K562 (cell line): ENCODE measurements around the gene GALNS. TPM values are rescaled to one million over a fixed set of nuclear protein-coding genes. Genes with fewer than 3 reads are reported as not detected.
A peak's percentile ranks its signal among the peaks of the same experiment; 100 is the strongest.

ENCODE experiments used
- ATAC-seq: fragments of 200-7000 bp; cut with Tn5 transposase; 3 replicates; pipeline ENCODE4 v1.9.1; 2020; ENCODE audit warnings: moderate library complexity
- BruUV-seq: library from RNA; stranded (reverse); fragments of 400-500 nt; replicated peaks from 2 replicates; lab custom pipeline; 2021; lab: Mats Ljungman, UMichigan
- CTCF ChIA-PET: fragments of 300-600 bp; formaldehyde crosslinking; extraction: SDS; loops from one replicate; lab custom pipeline; 2021; ENCODE audit warnings: low intra/inter-chr PET ratio; lab: Yijun Ruan, JAX
- POLR2A ChIA-PET: fragments of 300-600, 350-650 bp; sonication (Branson Sonifier 250); formaldehyde crosslinking; extraction: SDS; loops from one replicate; lab custom pipeline; 2021; ENCODE audit warnings: antibody characterized with exemption, inconsistent platforms; lab: Yijun Ruan, JAX
- DNase-seq, 4 experiments: peaks; one replicate each; pipeline versions ENCODE4 v3.0.0 to v3.0.0-alpha.2; 2011 to 2018; ENCODE audit warnings: low spot score in 3 of 4, mixed read lengths in 3 of 4; ENCODE audit errors: extremely low read depth in 1 of 4
- FAIRE-seq: peaks from 2 replicates; lab custom pipeline; 2011; peaks lifted over from hg19 to GRCh38; lab: Jason Lieb, UNC
- H2AFZ ChIP-seq: 2 replicates; pipeline ENCODE4 v1.6.0; 2011; ENCODE audit warnings: low read depth, low read length, control low read depth, inconsistent platforms
- H3K27ac ChIP-seq: fragments of 200-600 bp; 3 replicates; pipeline ENCODE4 v1.8.0; 2011; ENCODE audit warnings: low read depth, mild to moderate bottlenecking, control low read depth, inconsistent platforms, low read length, moderate library complexity, mixed read lengths; ENCODE audit errors: extremely low read depth
- H3K27me3 ChIP-seq, 2 experiments: fragments of 300-600 bp in 1 of 2; 2 replicates in 1 of 2; 3 replicates in 1 of 2; pipeline versions ENCODE4 v1.6.0 to v1.8.0; 2011; ENCODE audit warnings: inconsistent platforms in 2 of 2, low read length in 2 of 2, mild to moderate bottlenecking in 1 of 2, mixed read lengths in 1 of 2, moderate library complexity in 1 of 2; ENCODE audit not compliant: control insufficient read depth in 2 of 2, insufficient read depth in 2 of 2
- H3K36me3 ChIP-seq: fragments of 300-600 bp; 3 replicates; pipeline ENCODE4 v1.8.0; 2011; ENCODE audit warnings: mild to moderate bottlenecking, low read length, inconsistent platforms; ENCODE audit not compliant: control insufficient read depth, insufficient read depth
- H3K4me1 ChIP-seq, 2 experiments: fragments of 200-600 bp in 1 of 2; replicated peaks in 1 of 2; 2 replicates in 1 of 2; 3 replicates in 1 of 2; pipeline versions ENCODE4 v1.5.1 to v1.8.0; 2011; ENCODE audit warnings: inconsistent platforms in 2 of 2, low read length in 2 of 2, mild to moderate bottlenecking in 1 of 2, mixed read lengths in 1 of 2, moderate library complexity in 1 of 2; ENCODE audit not compliant: control insufficient read depth in 2 of 2, insufficient read depth in 2 of 2
- H3K4me2 ChIP-seq: 2 replicates; pipeline ENCODE4 v1.6.1; 2011; ENCODE audit warnings: low read length, control low read depth, inconsistent platforms, mixed read lengths; ENCODE audit not compliant: insufficient read depth
- H3K4me3 ChIP-seq: fragments of 200-600 bp; sonication (generic), shearing (Covaris generic); 2 replicates; pipeline ENCODE4 v1.5.1; 2016; ENCODE audit warnings: control low read depth, inconsistent platforms
- H3K79me2 ChIP-seq: fragments of 200-600 bp; 3 replicates; pipeline ENCODE4 v1.8.0; 2011; ENCODE audit warnings: low read length, inconsistent platforms; ENCODE audit not compliant: control insufficient read depth, insufficient read depth
- H3K9ac ChIP-seq, 2 experiments: 2 replicates each; pipeline versions ENCODE4 v1.6.0 to v1.6.1; 2011; ENCODE audit warnings: low read depth in 2 of 2, low read length in 2 of 2, control low read depth in 1 of 2, inconsistent platforms in 1 of 2, mild to moderate bottlenecking in 1 of 2, mixed read lengths in 1 of 2; ENCODE audit not compliant: insufficient read depth in 1 of 2
- H3K9me1 ChIP-seq: one replicate; pipeline ENCODE4 v1.6.0; 2011; ENCODE audit warnings: inconsistent platforms, mild to moderate bottlenecking, low read length, moderate library complexity; ENCODE audit not compliant: control insufficient read depth, insufficient read depth
- H3K9me3 ChIP-seq: replicated peaks from 2 replicates; pipeline ENCODE4 v1.5.1; 2011; ENCODE audit warnings: low read depth, low read length, inconsistent platforms; ENCODE audit not compliant: control insufficient read depth, insufficient read depth
- H4K20me1 ChIP-seq: replicated peaks from 2 replicates; pipeline ENCODE4 v1.6.1; 2011; ENCODE audit warnings: low read length, inconsistent platforms, mixed read lengths; ENCODE audit not compliant: control insufficient read depth, insufficient read depth
- CBFA2T2 ChIP-seq: fragments of 450-650 bp; conservative IDR thresholded peaks from 2 replicates; pipeline ENCODE4 v1.6.1; 2017; ENCODE audit warnings: mild to moderate bottlenecking
- FOXK2 ChIP-seq, 2 experiments: fragments of 450-650 bp; IDR thresholded peaks in 1 of 2; conservative IDR thresholded peaks in 1 of 2; 2 replicates each; pipeline ENCODE4 v1.6.1; 2016; ENCODE audit warnings: low read depth in 2 of 2, mild to moderate bottlenecking in 1 of 2
- HEY1 ChIP-seq: fragments of 250-450 bp; sonication (Bioruptor Pico); IDR thresholded peaks from 2 replicates; pipeline ENCODE4 v1.5.0; 2020; ENCODE audit warnings: mild to moderate bottlenecking, moderate library complexity, borderline replicate concordance
- HIVEP1 ChIP-seq: fragments of 250-450 bp; sonication (Bioruptor Pico); IDR thresholded peaks from 2 replicates; pipeline ENCODE4 v1.4.0; 2020; ENCODE audit warnings: mild to moderate bottlenecking
- MED1 ChIP-seq: sonication (generic); formaldehyde crosslinking; IDR thresholded peaks from 2 replicates; pipeline ENCODE4 v1.8.1; 2023; ENCODE audit warnings: missing genetic modification reagents, borderline replicate concordance
- MEIS2 ChIP-seq: fragments of 450-650 bp; IDR thresholded peaks from 2 replicates; pipeline ENCODE4 v1.6.1; 2014; ENCODE audit warnings: mild to moderate bottlenecking; ENCODE audit not compliant: partially characterized antibody
- PCBP1 ChIP-seq: fragments of 200-400 bp; formaldehyde crosslinking; IDR thresholded peaks from 2 replicates; pipeline ENCODE4 v1.6.1; 2018; ENCODE audit warnings: mild to moderate bottlenecking, low read depth, low read length; ENCODE audit not compliant: poor library complexity, severe bottlenecking
- PKNOX1 ChIP-seq: fragments of 450-650 bp; IDR thresholded peaks from 2 replicates; pipeline ENCODE4 v1.6.1; 2016
- TRIM24 ChIP-seq, 2 experiments: fragments of 450-650 bp; IDR thresholded peaks; 2 replicates each; pipeline ENCODE4 v1.6.1; 2016
- VEZF1 ChIP-seq: fragments of 200-800 bp; sonication (Bioruptor generic); IDR thresholded peaks from 2 replicates; pipeline ENCODE4 v1.6.1; 2017; ENCODE audit warnings: missing genetic modification characterization, missing compliant biosample characterization
- ZFP91 ChIP-seq: sonication (generic); formaldehyde crosslinking; IDR thresholded peaks from 2 replicates; pipeline ENCODE4 v1.8.0; 2022; ENCODE audit warnings: mild to moderate bottlenecking, missing genetic modification reagents
- ZNF639 ChIP-seq, 2 experiments: fragments of 200-800 bp in 1 of 2; sonication (Bioruptor generic) in 1 of 2; sonication (generic) in 1 of 2; formaldehyde crosslinking in 1 of 2; IDR thresholded peaks in 1 of 2; conservative IDR thresholded peaks in 1 of 2; 2 replicates each; pipeline versions ENCODE4 v1.5.0 to v1.6.1; 2016 to 2020; ENCODE audit warnings: missing compliant biosample characterization in 1 of 2, missing genetic modification characterization in 1 of 2, missing genetic modification reagents in 1 of 2
- WGBS: fragments of 100-300 bp; shearing (Covaris generic); methylation state at CpG from one replicate; pipeline ENCODE4 v1.1.6; 2016; ENCODE audit warnings: low coverage, mixed read lengths; ENCODE audit not compliant: insufficient coverage; ENCODE audit errors: missing lambda C conversion rate; 5-methylcytosine and 5-hydroxymethylcytosine counted together
- in situ Hi-C: fragments of 300-500 bp; cut with MboI; formaldehyde crosslinking; loops from 4 replicates; pipeline ENCODE4 v1.15.0; 2018; ENCODE audit warnings: inconsistent platforms, mixed read lengths
- intact Hi-C: fragments of 100-400 bp; cut with micrococcal nuclease; formaldehyde crosslinking; loops from 2 replicates; pipeline ENCODE4 v1.14.2; 2022
- polyA plus RNA-seq, 8 experiments: library from polyadenylated mRNA; depleted of rRNA in 4 of 8; stranded (reverse) in 5 of 8; unstranded in 3 of 8; fragments of >200 nt; fragmentation: Nextera tagmentation in 2 of 8; fragmentation: Illumina TruSeq in 1 of 8; extraction: Ambion mirVana in 2 of 8; extraction: Trizol in 1 of 8; gene quantifications; 2 replicates each; pipeline versions ENCODE4 v1.2.1 to v1.2.3, GENCODE V29; 2011 to 2014; ENCODE audit warnings: inconsistent platforms in 1 of 8, missing spikeins in 1 of 8
- total RNA-seq, 7 experiments: library from RNA; depleted of rRNA in 6 of 7; stranded (reverse); fragments of >200 nt in 6 of 7; fragmentation: Illumina TruSeq in 2 of 7; extraction: Trizol in 2 of 7; gene quantifications; 2 replicates each; pipeline versions ENCODE4 v1.2.1 to v1.2.3, GENCODE V29; 2011 to 2021; ENCODE audit warnings: low replicate concordance in 1 of 7

GALNS gene
- total and polyA plus RNA-seq, 9 of the 15 experiments (the other 6 are each of a cell fraction or from before 2014, with no cell fraction given): 0.38 to 13.2 (median 4.3) TPM

- H3K79me2 ChIP-seq: peaks cover 99% of the 10 kb centered on the region
- TSS peak; percentile 74 for BruUV-seq
- H3K27ac ChIP-seq: peak overlapping the region; percentile 91
- intact Hi-C loops (loop anchor here (1.0 to 5.0 kb wide), 3 partner anchors 15 to 83 kb away; partner anchors contain the start of genes PIEZO1 and SNAI3), in situ Hi-C loops (no loop called here)
- H3K9me3 ChIP-seq: no peaks in the 10 kb centered on the region
- H3K4me3 ChIP-seq: peak overlapping the region; percentile 38
- H3K36me3 ChIP-seq: peaks cover 66% of the 10 kb centered on the region
- no peaks in the 10 kb centered on the region for H3K27me3 ChIP-seq
- WGBS: 4% methylated on average over 23 of the region's 30 CpGs
- H3K4me2 ChIP-seq: peak overlapping the region; percentile 81
- peaks cover 35% of the 10 kb centered on the region for H4K20me1 ChIP-seq
- peak overlapping the region; percentile 71 to 95 for H3K9ac ChIP-seq
- ATAC-seq (peak; percentile 63), FAIRE-seq (peak; percentile 72), DNase-seq (peak; percentile 85 to 97 (median 90))
- H3K9me1 ChIP-seq: peaks cover 16% of the 10 kb centered on the region
- POLR2A ChIA-PET: interaction anchor here (0.7 to 7.2 kb wide), 9 partner anchors 9 to 117 kb away, joined by 3 to 124 read pairs (median 4); no protein-coding TSS in a partner anchor
- H2AFZ ChIP-seq: no peak overlapping the region
- peaks cover 72 to 99% of the 10 kb centered on the region in 2 experiments for H3K4me1 ChIP-seq
- CTCF ChIA-PET: interaction anchor here (0.7 kb wide), 1 partner anchor 211 kb away, joined by 3 read pairs; no protein-coding TSS in a partner anchor
- no peak for TF ChIP-seq ZNF639 (CRISPR knock-in tag; conservative IDR thresholded peaks at IDR 0.05 in 1 of 2, IDR thresholded peaks at IDR 0.05 in 1 of 2)
- TF ChIP-seq TRIM24 (IDR thresholded peaks at IDR 0.05): no peak
- TF ChIP-seq VEZF1 (CRISPR knock-in tag): peak; percentile 58
- 0 out of 2 replicates have a peak, but pooled peaks have one; percentile 20 for TF ChIP-seq MED1 (CRISPR knock-in tag)
- TF ChIP-seq CBFA2T2: no peak
- peak; percentile 36 for TF ChIP-seq MEIS2
- no peak for TF ChIP-seq PCBP1
- TF ChIP-seq ZFP91: no peak
- TF ChIP-seq HIVEP1: 0 out of 2 replicates have a peak, but pooled peaks have one; percentile 7
- TF ChIP-seq PKNOX1: peak; percentile 43
- TF ChIP-seq HEY1: no peak
- TF ChIP-seq FOXK2 (conservative IDR thresholded peaks at IDR 0.05 in 1 of 2, IDR thresholded peaks at IDR 0.05 in 1 of 2; ENCODE audit: low read depth in 2 of 2): peak; percentile 79 to 87; a peak in 3 of 4 replicates
Observed at GRCh38 chr16:88769617-88770460, 86.9 kb downstream of the GALNS start.
